ENCODE measurements around the gene PDLIM1.

- TF ChIP-seq SP1 (IDR thresholded peaks at IDR 0.05; ENCODE audit: low read depth, low read length) (no peak), EZH2 (IDR thresholded peaks at IDR 0.05; ENCODE audit: borderline replicate concordance, control insufficient read depth, low read depth, low read length) (no peak), SPI1 (IDR thresholded peaks at IDR 0.05; ENCODE audit: borderline replicate concordance, insufficient read depth, low read depth, low read length) (no peak), RFX5 (IDR thresholded peaks at IDR 0.05; ENCODE audit: low read depth, low read length) (no peak), SRF (IDR thresholded peaks at IDR 0.05; ENCODE audit: low read depth in 2 of 2, low read length in 2 of 2) (no peak), KAT2A (conservative IDR thresholded peaks at IDR 0.05; ENCODE audit: control insufficient read depth, low read depth, low read length) (no peak), POLR2A (IDR thresholded peaks at IDR 0.05; ENCODE audit: low read depth, low read length) (no peak), TCF12 (IDR thresholded peaks at IDR 0.05; ENCODE audit: low read depth, low read length) (no peak), CBX3 (IDR thresholded peaks at IDR 0.05; ENCODE audit: borderline replicate concordance, low read depth) (no peak), TAF1 (IDR thresholded peaks at IDR 0.05; ENCODE audit: borderline replicate concordance, low read depth, low read length) (no peak)
- TF ChIP-seq, protein P1, sequence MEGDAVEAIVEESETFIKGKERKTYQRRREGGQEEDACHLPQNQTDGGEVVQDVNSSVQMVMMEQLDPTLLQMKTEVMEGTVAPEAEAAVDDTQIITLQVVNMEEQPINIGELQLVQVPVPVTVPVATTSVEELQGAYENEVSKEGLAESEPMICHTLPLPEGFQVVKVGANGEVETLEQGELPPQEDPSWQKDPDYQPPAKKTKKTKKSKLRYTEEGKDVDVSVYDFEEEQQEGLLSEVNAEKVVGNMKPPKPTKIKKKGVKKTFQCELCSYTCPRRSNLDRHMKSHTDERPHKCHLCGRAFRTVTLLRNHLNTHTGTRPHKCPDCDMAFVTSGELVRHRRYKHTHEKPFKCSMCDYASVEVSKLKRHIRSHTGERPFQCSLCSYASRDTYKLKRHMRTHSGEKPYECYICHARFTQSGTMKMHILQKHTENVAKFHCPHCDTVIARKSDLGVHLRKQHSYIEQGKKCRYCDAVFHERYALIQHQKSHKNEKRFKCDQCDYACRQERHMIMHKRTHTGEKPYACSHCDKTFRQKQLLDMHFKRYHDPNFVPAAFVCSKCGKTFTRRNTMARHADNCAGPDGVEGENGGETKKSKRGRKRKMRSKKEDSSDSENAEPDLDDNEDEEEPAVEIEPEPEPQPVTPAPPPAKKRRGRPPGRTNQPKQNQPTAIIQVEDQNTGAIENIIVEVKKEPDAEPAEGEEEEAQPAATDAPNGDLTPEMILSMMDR (IDR thresholded peaks at IDR 0.05 in 2 of 3, conservative IDR thresholded peaks at IDR 0.05 in 1 of 3; ENCODE audit: control insufficient read depth in 2 of 3, extremely low read depth in 1 of 3, insufficient read depth in 1 of 3, low read depth in 3 of 3, low read length in 3 of 3): no peak
Measured at GRCh38 chr10:95287281-95287680, 3.5 kb downstream of the PDLIM1 start.

Measured in GM12878 (cell line).